Measurements from ENCODE around the gene DNAH3. TPM values are rescaled to one million over a fixed set of nuclear protein-coding genes. Genes with fewer than 3 reads are reported as not detected.

Gene DNAH3
- total RNA-seq, 1 experiment from 2014 or later = 0.15 TPM

DNA sequence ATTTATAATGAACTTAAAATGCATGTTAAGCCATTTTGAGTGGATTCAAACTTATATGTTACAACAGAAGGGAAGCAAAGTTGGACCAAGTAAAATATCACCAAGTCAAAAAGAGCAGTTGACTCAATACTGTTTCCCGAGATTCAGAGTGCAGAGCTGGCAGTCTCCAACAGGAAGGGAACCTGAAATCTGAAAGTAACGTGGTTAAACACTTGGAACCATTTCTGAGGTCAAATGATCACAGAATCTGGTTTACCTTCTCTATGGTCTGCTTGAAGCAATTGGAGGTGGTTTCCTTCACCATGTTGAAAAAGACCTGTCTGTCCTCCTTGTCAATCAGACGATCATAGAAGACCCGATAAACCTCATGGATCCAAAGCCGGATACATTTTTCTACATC is 163.6 kb downstream of the DNAH3 start:
- BruUV-seq (replicated peaks) = no TSS peak
- Histone ChIP-seq H3K27me3 (ENCODE audit: insufficient read depth, low read length) (no peaks in the 10 kb centered on the region), H3K9me3 (ENCODE audit: control insufficient read depth in 1 of 2, insufficient read depth in 1 of 2, low read depth in 1 of 2, low read length in 2 of 2) (no peaks in the 10 kb centered on the region), H3K4me3 (replicated peaks in 1 of 2; ENCODE audit: low read depth in 1 of 2, low read length in 2 of 2) (no peak overlapping the region), H3K79me2 (ENCODE audit: insufficient read depth, low read length) (no peaks in the 10 kb centered on the region), H3K4me2 (ENCODE audit: low read length) (no peak overlapping the region), H3K9me2 (ENCODE audit: insufficient read depth) (no peaks in the 10 kb centered on the region), H4K20me1 (ENCODE audit: insufficient read depth) (no peaks in the 10 kb centered on the region), H3K9ac (ENCODE audit: low read length) (no peak overlapping the region), H2AFZ (ENCODE audit: low read depth, low read length, poor library complexity, severe bottlenecking) (no peak overlapping the region), H3K4me1 (ENCODE audit: control insufficient read depth in 1 of 2, insufficient read depth in 2 of 2, low read length in 2 of 2) (no peaks in the 10 kb centered on the region), H3K27ac (ENCODE audit: low read depth, low read length) (no peak overlapping the region), H3K36me3 (ENCODE audit: control insufficient read depth in 1 of 2, insufficient read depth in 2 of 2, low read length in 2 of 2) (no peaks in the 10 kb centered on the region)
- DNase-seq (ENCODE audit: low read depth, low spot score) (no peak), ATAC-seq (no peak)
- RAD21 ChIA-PET (ENCODE audit: low non-redundant PET in 1 of 2, low total read pairs in 2 of 2, uncharacterized antibody in 2 of 2, unreplicated experiment in 2 of 2) = no interaction called here
- POLR2A ChIA-PET = no interaction called here
- intact Hi-C loops (cut with micrococcal nuclease) = no loop called here
- TF ChIP-seq SP1 (IDR thresholded peaks at IDR 0.05; ENCODE audit: low read depth) (no peak), CEBPB (IDR thresholded peaks at IDR 0.05; ENCODE audit: low read depth) (no peak), YY1 (IDR thresholded peaks at IDR 0.05; ENCODE audit: extremely low read depth, insufficient replicate concordance, low read depth, low read length) (no peak)
- CTCF ChIA-PET = no interaction called here

DNA sequence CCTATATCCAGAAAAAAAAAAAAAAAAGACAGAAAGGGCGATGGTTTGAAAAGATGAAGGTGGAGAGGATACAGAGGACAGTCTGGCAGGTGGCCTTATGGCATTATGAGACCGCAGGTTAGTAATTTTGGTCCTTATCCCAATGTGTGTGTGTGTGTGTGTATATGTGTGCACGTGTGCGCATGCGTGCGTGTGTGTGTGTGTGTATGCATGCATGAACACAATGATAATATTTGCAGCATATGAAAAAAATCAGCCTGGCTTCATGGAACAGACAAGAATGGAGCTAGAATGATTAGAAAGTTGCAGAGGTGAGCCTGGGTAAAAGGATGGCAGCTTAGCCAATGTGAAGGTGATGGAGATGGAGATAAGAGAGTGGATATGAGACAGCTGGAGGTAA is 166.6 kb downstream of the DNAH3 start:
- Histone ChIP-seq H3K27me3 (ENCODE audit: insufficient read depth, low read length) (no peaks in the 10 kb centered on the region), H3K36me3 (ENCODE audit: control insufficient read depth in 1 of 2, insufficient read depth in 2 of 2, low read length in 2 of 2) (no peaks in the 10 kb centered on the region), H3K79me2 (ENCODE audit: insufficient read depth, low read length) (no peaks in the 10 kb centered on the region), H3K9ac (ENCODE audit: low read length) (no peak overlapping the region), H4K20me1 (ENCODE audit: insufficient read depth) (no peaks in the 10 kb centered on the region), H3K4me1 (ENCODE audit: control insufficient read depth in 1 of 2, insufficient read depth in 2 of 2, low read length in 2 of 2) (no peaks in the 10 kb centered on the region), H3K4me2 (ENCODE audit: low read length) (no peak overlapping the region), H3K9me2 (ENCODE audit: insufficient read depth) (no peaks in the 10 kb centered on the region), H3K9me3 (ENCODE audit: control insufficient read depth in 1 of 2, insufficient read depth in 1 of 2, low read depth in 1 of 2, low read length in 2 of 2) (no peaks in the 10 kb centered on the region), H2AFZ (ENCODE audit: low read depth, low read length, poor library complexity, severe bottlenecking) (no peak overlapping the region), H3K4me3 (replicated peaks in 1 of 2; ENCODE audit: low read depth in 1 of 2, low read length in 2 of 2) (no peak overlapping the region), H3K27ac (ENCODE audit: low read depth, low read length) (no peak overlapping the region)
- TF ChIP-seq, protein P1, sequence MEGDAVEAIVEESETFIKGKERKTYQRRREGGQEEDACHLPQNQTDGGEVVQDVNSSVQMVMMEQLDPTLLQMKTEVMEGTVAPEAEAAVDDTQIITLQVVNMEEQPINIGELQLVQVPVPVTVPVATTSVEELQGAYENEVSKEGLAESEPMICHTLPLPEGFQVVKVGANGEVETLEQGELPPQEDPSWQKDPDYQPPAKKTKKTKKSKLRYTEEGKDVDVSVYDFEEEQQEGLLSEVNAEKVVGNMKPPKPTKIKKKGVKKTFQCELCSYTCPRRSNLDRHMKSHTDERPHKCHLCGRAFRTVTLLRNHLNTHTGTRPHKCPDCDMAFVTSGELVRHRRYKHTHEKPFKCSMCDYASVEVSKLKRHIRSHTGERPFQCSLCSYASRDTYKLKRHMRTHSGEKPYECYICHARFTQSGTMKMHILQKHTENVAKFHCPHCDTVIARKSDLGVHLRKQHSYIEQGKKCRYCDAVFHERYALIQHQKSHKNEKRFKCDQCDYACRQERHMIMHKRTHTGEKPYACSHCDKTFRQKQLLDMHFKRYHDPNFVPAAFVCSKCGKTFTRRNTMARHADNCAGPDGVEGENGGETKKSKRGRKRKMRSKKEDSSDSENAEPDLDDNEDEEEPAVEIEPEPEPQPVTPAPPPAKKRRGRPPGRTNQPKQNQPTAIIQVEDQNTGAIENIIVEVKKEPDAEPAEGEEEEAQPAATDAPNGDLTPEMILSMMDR (IDR thresholded peaks at IDR 0.05 in 2 of 3, conservative IDR thresholded peaks at IDR 0.05 in 1 of 3; ENCODE audit: borderline replicate concordance in 1 of 3, insufficient read depth in 1 of 3, low read depth in 2 of 3, low read length in 2 of 3) = no peak
- TF ChIP-seq YY1 (IDR thresholded peaks at IDR 0.05; ENCODE audit: extremely low read depth, insufficient replicate concordance, low read depth, low read length) = no peak
- TF ChIP-seq ELF1 (IDR thresholded peaks at IDR 0.05; ENCODE audit: borderline replicate concordance, low read depth) = no peak
- no peak for TF ChIP-seq POLR2A (IDR thresholded peaks at IDR 0.05; ENCODE audit: borderline replicate concordance, extremely low read depth, insufficient read depth, insufficient read length)
- no peak for TF ChIP-seq EZH2phosphoT487 (IDR thresholded peaks at IDR 0.05; ENCODE audit: borderline replicate concordance)
- TF ChIP-seq TCF7L2 (IDR thresholded peaks at IDR 0.05; ENCODE audit: borderline replicate concordance, extremely low read depth, insufficient read depth, insufficient read length) = no peak
- no peak for ATAC-seq
- DNase-seq (ENCODE audit: low read depth, low spot score) = no peak
- intact Hi-C loops (cut with micrococcal nuclease) = no loop called here
- POLR2A ChIA-PET = no interaction called here
- CTCF ChIA-PET = no interaction called here
- RAD21 ChIA-PET (ENCODE audit: low non-redundant PET in 1 of 2, low total read pairs in 2 of 2, uncharacterized antibody in 2 of 2, unreplicated experiment in 2 of 2) = no interaction called here
- BruUV-seq (replicated peaks) = no TSS peak
